KMS-11 (cell line): ENCODE results near the gene LNPEP.

ENCODE experiments used
- H2AFZ ChIP-seq: fragments of 200-600 bp; sonication (generic); 2 replicates; pipeline ENCODE4 v1.6.1; 2016; ENCODE audit warnings: antibody characterized with exemption, mixed run types, low read depth
- H3K27ac ChIP-seq: fragments of 200-600 bp; sonication (generic); 2 replicates; pipeline ENCODE4 v1.6.1; 2016; ENCODE audit warnings: mild to moderate bottlenecking, mixed run types
- H3K27me3 ChIP-seq: fragments of 200-600 bp; sonication (generic); 2 replicates; pipeline ENCODE4 v1.6.1; 2017; ENCODE audit warnings: mild to moderate bottlenecking, low read depth, mixed run types, moderate library complexity; ENCODE audit not compliant: insufficient read depth
- H3K36me3 ChIP-seq: fragments of 200-600 bp; sonication (generic); 2 replicates; pipeline ENCODE4 v1.6.1; 2017; ENCODE audit warnings: mild to moderate bottlenecking, mixed run types; ENCODE audit not compliant: insufficient read depth
- H3K4me1 ChIP-seq: fragments of 200-600 bp; sonication (generic); 2 replicates; pipeline ENCODE4 v1.6.1; 2016; ENCODE audit warnings: mild to moderate bottlenecking, low read depth, mixed run types; ENCODE audit not compliant: poor library complexity, severe bottlenecking
- H3K4me2 ChIP-seq: fragments of 200-600 bp; sonication (generic); 2 replicates; pipeline ENCODE4 v1.7.0; 2016; ENCODE audit warnings: mild to moderate bottlenecking, mixed run types
- H3K4me3 ChIP-seq: fragments of 200-600 bp; sonication (generic); IDR thresholded peaks from 2 replicates; pipeline ENCODE4 v1.6.1; 2017; ENCODE audit warnings: low read depth, low read length, mixed read lengths; ENCODE audit not compliant: insufficient read depth
- H3K79me2 ChIP-seq: fragments of 200-600 bp; sonication (generic); 2 replicates; pipeline ENCODE4 v1.6.1; 2016; ENCODE audit warnings: low read depth, mixed run types; ENCODE audit not compliant: insufficient read depth
- H3K9ac ChIP-seq: fragments of 200-600 bp; sonication (generic); 2 replicates; pipeline ENCODE4 v1.6.1; 2016; ENCODE audit warnings: mild to moderate bottlenecking, mixed run types
- H4K20me1 ChIP-seq: fragments of 200-600 bp; sonication (generic); 2 replicates; pipeline ENCODE4 v1.6.1; 2016; ENCODE audit warnings: mild to moderate bottlenecking, mixed run types; ENCODE audit not compliant: insufficient read depth
- TF ChIP-seq, protein P1 (sequence below): fragments of 200-600 bp; sonication (generic); conservative IDR thresholded peaks from 2 replicates; pipeline ENCODE4 v1.6.1; 2017; ENCODE audit warnings: low read depth, mild to moderate bottlenecking, antibody characterized with exemption, low read length, moderate library complexity, mixed read lengths

Gene LNPEP

DNA sequence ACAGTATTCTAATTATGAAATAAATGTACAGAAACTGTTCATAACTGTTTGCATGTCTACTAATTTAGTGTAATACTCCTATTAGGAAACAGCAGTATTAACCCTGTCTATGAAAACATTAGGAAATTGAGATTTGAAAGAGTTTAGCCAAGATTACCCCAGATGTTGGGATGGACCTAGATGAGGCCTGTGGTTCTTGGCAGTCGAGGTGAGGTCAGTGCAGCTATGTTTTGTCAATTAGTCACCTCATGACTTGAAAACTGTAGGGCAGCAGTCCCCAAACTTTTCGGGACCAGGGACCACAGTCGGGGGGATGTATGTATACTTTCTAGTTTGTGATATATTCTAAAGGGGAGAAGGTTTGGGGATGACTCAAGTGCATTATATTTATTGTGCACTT lies 4.7 kb downstream of the LNPEP start:
- Histone ChIP-seq H3K4me2 (no peak overlapping the region), H3K4me1 (peaks cover 24% of the 10 kb centered on the region), H3K27me3 (no peaks in the 10 kb centered on the region), H4K20me1 (no peaks in the 10 kb centered on the region), H2AFZ (no peak overlapping the region), H3K79me2 (peaks cover 56% of the 10 kb centered on the region), H3K9ac (no peak overlapping the region), H3K27ac (no peak overlapping the region), H3K36me3 (no peaks in the 10 kb centered on the region), H3K4me3 (no peak overlapping the region)
- TF ChIP-seq, protein P1, sequence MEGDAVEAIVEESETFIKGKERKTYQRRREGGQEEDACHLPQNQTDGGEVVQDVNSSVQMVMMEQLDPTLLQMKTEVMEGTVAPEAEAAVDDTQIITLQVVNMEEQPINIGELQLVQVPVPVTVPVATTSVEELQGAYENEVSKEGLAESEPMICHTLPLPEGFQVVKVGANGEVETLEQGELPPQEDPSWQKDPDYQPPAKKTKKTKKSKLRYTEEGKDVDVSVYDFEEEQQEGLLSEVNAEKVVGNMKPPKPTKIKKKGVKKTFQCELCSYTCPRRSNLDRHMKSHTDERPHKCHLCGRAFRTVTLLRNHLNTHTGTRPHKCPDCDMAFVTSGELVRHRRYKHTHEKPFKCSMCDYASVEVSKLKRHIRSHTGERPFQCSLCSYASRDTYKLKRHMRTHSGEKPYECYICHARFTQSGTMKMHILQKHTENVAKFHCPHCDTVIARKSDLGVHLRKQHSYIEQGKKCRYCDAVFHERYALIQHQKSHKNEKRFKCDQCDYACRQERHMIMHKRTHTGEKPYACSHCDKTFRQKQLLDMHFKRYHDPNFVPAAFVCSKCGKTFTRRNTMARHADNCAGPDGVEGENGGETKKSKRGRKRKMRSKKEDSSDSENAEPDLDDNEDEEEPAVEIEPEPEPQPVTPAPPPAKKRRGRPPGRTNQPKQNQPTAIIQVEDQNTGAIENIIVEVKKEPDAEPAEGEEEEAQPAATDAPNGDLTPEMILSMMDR = no peak

GRCh38 chr5:96941140-96941539 lies 5.3 kb downstream of the LNPEP start:
- Histone ChIP-seq H3K27ac (no peak overlapping the region), H3K36me3 (no peaks in the 10 kb centered on the region), H3K4me3 (no peak overlapping the region), H2AFZ (no peak overlapping the region), H4K20me1 (no peaks in the 10 kb centered on the region), H3K9ac (no peak overlapping the region), H3K4me2 (no peak overlapping the region), H3K79me2 (peaks cover 56% of the 10 kb centered on the region), H3K4me1 (peaks cover 24% of the 10 kb centered on the region), H3K27me3 (no peaks in the 10 kb centered on the region)
- TF ChIP-seq, protein P1 = no peak

- no peaks in the 10 kb centered on the region for H3K36me3 ChIP-seq
- H3K79me2 ChIP-seq = peaks cover 58% of the 10 kb centered on the region
- H3K27me3 ChIP-seq = no peaks in the 10 kb centered on the region
- H3K4me1 ChIP-seq = peaks cover 23% of the 10 kb centered on the region
- H2AFZ ChIP-seq = no peak overlapping the region
- no peak overlapping the region for H3K9ac ChIP-seq
- H3K27ac ChIP-seq = no peak overlapping the region
- no peak overlapping the region for H3K4me3 ChIP-seq
- no peak overlapping the region for H3K4me2 ChIP-seq
- TF ChIP-seq, protein P1 = no peak
- H4K20me1 ChIP-seq = no peaks in the 10 kb centered on the region
Observed at GRCh38 chr5:96942078-96942477, 6.2 kb downstream of the LNPEP start.

- TF ChIP-seq, protein P1 = no peak
- H3K4me2 ChIP-seq = no peak overlapping the region
- H4K20me1 ChIP-seq = no peaks in the 10 kb centered on the region
- no peaks in the 10 kb centered on the region for H3K27me3 ChIP-seq
- no peak overlapping the region for H3K27ac ChIP-seq
- peaks cover 58% of the 10 kb centered on the region for H3K79me2 ChIP-seq
- H3K4me1 ChIP-seq = peaks cover 14% of the 10 kb centered on the region
- H3K4me3 ChIP-seq = no peak overlapping the region
- H3K9ac ChIP-seq = no peak overlapping the region
- no peaks in the 10 kb centered on the region for H3K36me3 ChIP-seq
- H2AFZ ChIP-seq = no peak overlapping the region
Observed at GRCh38 chr5:96942911-96943310, 7.0 kb downstream of the LNPEP start.

DNA sequence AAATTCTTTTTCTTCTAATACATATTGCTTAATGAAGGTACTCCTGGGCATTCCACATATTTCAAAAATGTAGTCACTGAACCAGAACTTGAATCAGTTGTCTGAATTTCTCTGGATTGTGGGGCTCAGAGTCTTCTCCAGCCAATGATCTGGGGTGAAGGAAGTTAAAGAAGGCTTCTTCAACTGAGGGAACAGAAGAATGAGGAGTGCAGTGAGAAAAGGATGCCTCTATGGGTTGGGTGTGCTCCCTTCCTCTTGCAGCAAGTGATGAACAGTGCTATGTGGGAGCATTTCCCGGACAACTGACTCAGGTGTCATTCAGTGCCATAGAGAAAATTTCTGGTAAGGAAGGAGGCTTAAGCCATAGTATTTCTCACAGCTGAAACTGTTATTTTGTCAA lies 7.9 kb downstream of the LNPEP start:
- no peak overlapping the region for H3K27ac ChIP-seq
- H2AFZ ChIP-seq = no peak overlapping the region
- H3K36me3 ChIP-seq = no peaks in the 10 kb centered on the region
- TF ChIP-seq, protein P1 = no peak
- no peak overlapping the region for H3K9ac ChIP-seq
- H3K27me3 ChIP-seq = no peaks in the 10 kb centered on the region
- H3K4me2 ChIP-seq = no peak overlapping the region
- no peaks in the 10 kb centered on the region for H4K20me1 ChIP-seq
- no peak overlapping the region for H3K4me3 ChIP-seq
- H3K79me2 ChIP-seq = peaks cover 57% of the 10 kb centered on the region
- H3K4me1 ChIP-seq = peaks cover 5% of the 10 kb centered on the region
